ENCODE measurements around the gene SLC25A31.

Gene SLC25A31

DNA sequence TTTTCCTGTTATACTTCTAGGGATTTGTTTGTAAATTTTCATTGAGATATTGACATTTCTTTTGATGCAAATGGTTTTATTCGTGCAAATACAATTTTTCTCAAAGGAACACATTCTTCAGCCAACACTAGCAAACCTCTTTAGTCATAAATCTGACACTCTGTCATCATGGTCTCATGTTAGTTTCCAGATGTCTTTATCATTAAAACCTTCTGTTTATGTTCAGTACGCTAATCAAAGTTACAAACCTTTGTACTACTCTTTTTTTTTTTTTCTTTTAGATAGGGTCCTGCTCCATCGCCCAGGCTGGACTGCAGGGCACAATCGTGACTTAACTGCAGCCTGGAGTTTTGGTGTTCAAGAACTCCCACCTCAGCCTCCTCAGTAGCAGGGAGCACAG, 7.1 kb downstream of the SLC25A31 start:
- Histone ChIP-seq H3K27ac (no peak overlapping the region), H3K4me1 (ENCODE audit: control insufficient read depth in 1 of 2, insufficient read depth in 1 of 2, low read depth in 1 of 2, low read length in 1 of 2) (no peaks in the 10 kb centered on the region), H3K27me3 (no peaks in the 10 kb centered on the region), H3K36me3 (no peaks in the 10 kb centered on the region), H3K4me3 (ENCODE audit: low read depth in 1 of 2, low read length in 1 of 2) (no peak overlapping the region), H3K9me3 (no peaks in the 10 kb centered on the region)
- TF ChIP-seq CTCF (IDR thresholded peaks at IDR 0.05), result no peak

DNA sequence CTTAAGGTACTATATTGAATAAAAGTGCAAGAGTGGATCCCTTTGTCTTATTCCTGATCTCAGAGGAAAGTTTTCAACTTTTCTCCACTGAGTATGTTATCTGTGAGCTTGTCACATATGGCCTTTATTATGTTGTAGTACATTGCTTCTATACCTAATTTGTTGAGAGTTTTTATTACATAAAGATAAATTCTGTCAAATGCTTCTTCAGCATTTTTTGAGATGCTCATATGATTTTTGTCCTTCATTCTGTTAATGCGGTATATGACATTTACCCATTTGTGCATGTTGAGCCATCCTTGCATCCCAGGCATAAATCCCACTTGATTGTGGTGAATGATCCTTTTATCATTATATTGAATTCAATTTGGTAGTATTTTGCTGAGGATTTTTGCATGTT, 11.0 kb downstream of the SLC25A31 start:
- Histone ChIP-seq H3K4me3 (ENCODE audit: low read depth in 1 of 2, low read length in 1 of 2) (no peak overlapping the region), H3K27me3 (no peaks in the 10 kb centered on the region), H3K36me3 (no peaks in the 10 kb centered on the region), H3K9me3 (no peaks in the 10 kb centered on the region), H3K4me1 (ENCODE audit: control insufficient read depth in 1 of 2, insufficient read depth in 1 of 2, low read depth in 1 of 2, low read length in 1 of 2) (no peaks in the 10 kb centered on the region), H3K27ac (no peak overlapping the region)
- no peak for TF ChIP-seq CTCF (IDR thresholded peaks at IDR 0.05)

DNA sequence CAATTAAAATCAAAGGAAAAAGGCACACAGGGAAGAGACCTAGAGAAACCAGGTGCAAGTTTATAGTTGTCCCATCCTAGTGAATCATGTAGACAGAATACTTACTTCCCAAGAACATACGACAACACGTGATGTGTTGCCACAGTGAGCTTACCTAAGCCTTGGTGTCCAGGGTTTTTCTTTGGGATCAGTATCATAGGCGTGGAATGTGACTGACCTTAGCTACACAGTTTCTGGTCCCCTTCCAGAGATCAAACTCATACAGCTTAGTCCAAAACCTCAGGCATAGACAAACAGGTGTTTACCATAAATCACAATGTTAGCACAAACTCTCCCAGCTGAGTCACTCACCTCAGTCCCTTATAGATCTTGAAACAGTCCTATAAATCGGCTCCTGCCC, 17.7 kb downstream of the SLC25A31 start:
- TF ChIP-seq CTCF (IDR thresholded peaks at IDR 0.05), result no peak

GRCh38 chr4:127748957-127749356, 18.8 kb downstream of the SLC25A31 start:
- Histone ChIP-seq H3K4me1 (ENCODE audit: control insufficient read depth in 1 of 2, insufficient read depth in 1 of 2, low read depth in 1 of 2, low read length in 1 of 2) (no peaks in the 10 kb centered on the region), H3K36me3 (no peaks in the 10 kb centered on the region), H3K9me3 (no peaks in the 10 kb centered on the region)

More for the DNA sequence above, 17.7 kb downstream of the SLC25A31 start:
- Histone ChIP-seq H3K9me3 (no peaks in the 10 kb centered on the region), H3K4me1 (ENCODE audit: control insufficient read depth in 1 of 2, insufficient read depth in 1 of 2, low read depth in 1 of 2, low read length in 1 of 2) (no peaks in the 10 kb centered on the region), H3K4me3 (ENCODE audit: low read depth in 1 of 2, low read length in 1 of 2) (no peak overlapping the region), H3K27me3 (no peaks in the 10 kb centered on the region), H3K36me3 (no peaks in the 10 kb centered on the region), H3K27ac (no peak overlapping the region)

GRCh38 chr4:127756906-127757305, 26.7 kb downstream of the SLC25A31 start:
- Histone ChIP-seq H3K27ac (no peak overlapping the region), H3K4me1 (ENCODE audit: control insufficient read depth in 1 of 2, insufficient read depth in 1 of 2, low read depth in 1 of 2, low read length in 1 of 2) (no peaks in the 10 kb centered on the region), H3K9me3 (no peaks in the 10 kb centered on the region), H3K36me3 (no peaks in the 10 kb centered on the region), H3K27me3 (no peaks in the 10 kb centered on the region), H3K4me3 (ENCODE audit: low read depth in 1 of 2, low read length in 1 of 2) (no peak overlapping the region)
- TF ChIP-seq CTCF (IDR thresholded peaks at IDR 0.05), result no peak

More at GRCh38 chr4:127748957-127749356, 18.8 kb downstream of the SLC25A31 start:
- Histone ChIP-seq H3K27me3 (no peaks in the 10 kb centered on the region), H3K4me3 (ENCODE audit: low read depth in 1 of 2, low read length in 1 of 2) (no peak overlapping the region), H3K27ac (no peak overlapping the region)
- no peak for TF ChIP-seq CTCF (IDR thresholded peaks at IDR 0.05)

Data from neutrophil (primary cell).